UCSD-AML1 (cell line): ENCODE results near the gene SOCS7.

Source experiments
- DNase-seq: peaks from one replicate; lab custom pipeline; 2025; ENCODE audit not compliant: unreplicated experiment; lab: John Stamatoyannopoulos, UW

The SOCS7 gene

DNA sequence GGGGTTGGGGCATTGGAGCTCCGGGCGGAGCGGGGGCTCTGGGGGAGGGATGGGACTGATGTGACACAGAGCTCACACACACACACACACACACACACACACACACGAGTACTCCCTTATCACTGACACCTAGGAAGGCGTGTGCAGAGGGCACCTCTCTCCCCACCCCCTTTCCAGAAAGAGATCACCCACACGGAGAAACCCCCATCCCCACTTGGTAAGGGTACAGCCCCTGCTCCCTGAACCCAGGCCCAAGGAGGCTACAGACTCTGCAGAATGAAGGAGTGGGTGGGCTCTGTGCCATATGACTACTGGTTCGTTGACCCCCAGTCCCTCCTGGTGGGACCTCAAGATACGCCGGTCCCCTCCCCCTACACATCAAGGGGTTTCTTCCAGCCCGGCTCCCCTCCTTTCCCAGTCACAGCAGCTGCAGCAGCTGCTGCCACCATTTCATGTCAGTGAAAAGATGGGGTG is 67.9 kb downstream of the SOCS7 start:
- DNase-seq = no peak

DNA sequence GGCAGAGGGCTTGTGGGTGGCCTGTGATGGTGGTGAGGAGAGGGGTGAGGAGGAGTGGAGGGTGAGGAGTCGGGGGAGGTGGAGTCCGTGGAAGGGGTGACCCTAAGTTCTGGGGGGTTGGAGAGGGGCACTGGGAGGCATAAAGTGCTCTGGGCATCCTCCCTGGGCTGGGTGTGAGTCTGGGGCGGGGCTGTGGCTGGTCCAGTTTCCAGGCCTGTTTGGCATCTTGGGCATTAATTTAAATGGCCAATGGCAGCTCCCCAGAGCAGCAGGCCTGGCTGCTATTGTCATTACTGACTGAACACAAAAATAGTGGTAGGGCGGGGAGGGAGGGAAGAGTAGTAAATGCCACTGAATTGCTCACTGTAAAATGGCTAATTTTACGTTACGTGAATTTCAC is 68.9 kb downstream of the SOCS7 start:
- no peak for DNase-seq

DNA sequence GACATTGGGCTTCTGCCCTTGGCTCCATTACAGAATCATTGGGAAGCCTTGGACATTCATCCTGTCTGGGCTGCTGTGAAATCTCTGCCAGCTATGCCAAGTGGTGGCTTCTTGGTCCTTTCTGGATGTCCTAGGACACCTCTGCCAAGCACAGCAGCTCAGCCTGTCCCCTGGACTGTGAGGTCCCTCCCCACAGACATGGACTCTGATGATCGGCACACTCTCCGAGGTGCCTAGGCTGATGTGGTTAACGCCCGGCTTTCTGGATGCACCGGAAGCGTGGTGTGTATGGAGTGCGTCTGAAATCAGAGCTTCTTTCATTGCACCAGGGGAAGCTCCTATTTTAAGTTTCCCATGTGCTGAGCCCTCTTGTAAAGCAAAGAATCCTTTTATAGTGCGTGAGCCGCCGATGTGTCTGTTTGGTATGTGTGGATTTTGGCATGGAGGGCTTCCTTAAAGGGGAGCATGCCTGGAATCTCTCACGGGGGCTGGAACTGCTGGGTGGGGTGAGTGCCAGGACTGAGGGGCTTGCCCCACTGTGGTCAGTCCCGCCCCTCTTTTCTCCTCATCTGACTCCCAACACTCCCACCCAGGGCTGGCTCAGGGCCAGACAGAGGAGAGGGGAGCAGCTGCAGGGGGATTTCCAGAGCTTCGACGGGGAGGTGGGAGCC is 69.7 kb downstream of the SOCS7 start:
- no peak for DNase-seq

DNA sequence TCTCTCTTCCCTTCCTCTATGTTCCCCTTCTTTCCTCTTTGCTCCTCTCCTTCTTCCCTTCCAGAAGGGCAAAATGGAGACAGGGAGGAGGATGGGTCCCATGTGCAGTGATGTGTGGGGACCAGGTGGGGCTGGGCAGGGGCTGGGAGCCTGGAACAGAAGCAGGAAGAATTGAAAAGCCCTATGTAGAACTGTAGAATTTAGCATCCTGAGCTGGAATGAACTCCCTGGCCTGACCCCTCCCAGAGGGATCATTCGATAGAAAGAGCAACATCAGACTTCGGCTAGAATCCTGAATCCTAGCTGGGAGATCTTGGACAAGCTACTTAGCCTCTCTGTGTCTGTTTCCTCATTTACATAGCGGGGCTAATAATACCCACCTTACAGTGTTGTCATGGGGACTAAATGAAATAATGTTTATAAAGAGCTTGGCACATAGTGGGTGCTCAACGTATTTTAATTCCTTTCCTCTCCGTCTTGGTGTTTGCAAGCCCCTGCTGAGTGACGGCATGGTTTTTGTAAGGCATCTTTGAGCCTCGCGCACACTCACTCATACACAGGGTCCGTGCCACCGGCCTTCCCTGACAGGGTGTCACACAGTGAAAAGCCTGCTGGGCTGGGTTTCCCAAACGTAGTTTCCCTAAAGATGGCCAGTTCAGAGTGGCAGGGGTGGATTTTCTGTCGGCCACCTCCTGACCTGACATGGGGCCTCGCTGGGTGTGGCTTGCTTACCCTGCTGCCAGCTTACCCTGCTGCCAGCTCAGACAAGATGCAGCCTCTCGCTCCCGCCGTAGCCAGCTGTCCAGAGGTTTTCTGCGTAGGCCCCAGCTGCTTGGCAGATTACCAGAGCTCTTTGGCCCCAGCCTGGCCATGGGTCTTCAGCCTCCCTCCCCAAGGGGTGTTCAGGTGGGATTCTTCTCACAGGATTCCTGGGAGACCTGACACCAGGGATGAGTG is 70.5 kb downstream of the SOCS7 start:
- DNase-seq = no peak

DNA sequence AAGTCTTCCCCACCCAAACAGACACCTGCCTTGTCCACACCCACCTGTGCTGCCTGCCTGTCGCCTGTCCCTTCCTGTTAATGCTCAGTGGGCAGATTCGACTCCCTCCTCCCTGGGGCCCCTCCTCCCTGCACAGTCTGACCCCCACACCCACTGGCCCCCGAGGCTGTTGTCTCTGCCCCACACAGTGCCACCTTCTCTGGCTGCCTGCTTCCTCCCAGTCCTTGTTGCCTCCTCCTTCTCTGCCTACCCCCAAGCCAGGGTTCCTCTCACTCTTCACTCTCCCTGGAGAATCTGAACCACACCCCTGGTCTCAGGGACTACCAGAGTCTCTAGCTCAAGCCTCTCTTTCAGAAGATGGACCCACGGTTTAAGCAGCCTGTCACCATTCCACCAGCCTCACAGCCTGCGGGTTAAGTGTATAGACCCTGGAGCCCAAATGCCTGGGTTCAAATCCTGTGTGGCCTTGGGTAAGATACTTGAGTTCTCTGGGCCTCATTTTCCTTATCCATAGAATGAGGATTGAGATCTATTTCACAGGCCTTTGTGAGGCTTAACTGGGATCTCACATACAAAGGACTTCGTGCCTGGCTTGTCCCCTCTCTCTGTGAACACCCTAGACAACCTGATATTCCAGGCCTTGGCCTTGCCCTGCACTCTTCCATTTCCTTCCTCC is 72.8 kb downstream of the SOCS7 start:
- no peak for DNase-seq

DNA sequence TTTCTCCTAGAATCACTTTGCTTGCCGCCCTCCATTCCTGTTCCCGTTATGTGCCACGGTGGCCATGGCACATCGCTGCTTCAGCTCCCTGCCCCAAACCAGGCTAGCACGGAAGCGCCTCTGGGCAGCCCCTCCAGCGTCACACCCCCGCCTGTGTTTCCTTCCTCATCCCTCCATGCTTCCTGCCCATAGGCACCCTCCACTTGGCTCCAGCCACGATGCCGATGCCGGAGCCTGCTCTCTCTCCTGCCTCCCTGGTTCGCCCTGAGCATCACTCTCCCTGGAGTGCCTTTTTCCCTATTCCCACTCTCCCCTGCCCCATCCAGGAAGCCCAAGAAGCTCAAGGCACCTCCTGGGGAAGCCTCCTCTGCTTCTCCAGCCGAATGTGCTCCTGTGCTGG is 73.4 kb downstream of the SOCS7 start:
- DNase-seq = peak; percentile 79

DNA sequence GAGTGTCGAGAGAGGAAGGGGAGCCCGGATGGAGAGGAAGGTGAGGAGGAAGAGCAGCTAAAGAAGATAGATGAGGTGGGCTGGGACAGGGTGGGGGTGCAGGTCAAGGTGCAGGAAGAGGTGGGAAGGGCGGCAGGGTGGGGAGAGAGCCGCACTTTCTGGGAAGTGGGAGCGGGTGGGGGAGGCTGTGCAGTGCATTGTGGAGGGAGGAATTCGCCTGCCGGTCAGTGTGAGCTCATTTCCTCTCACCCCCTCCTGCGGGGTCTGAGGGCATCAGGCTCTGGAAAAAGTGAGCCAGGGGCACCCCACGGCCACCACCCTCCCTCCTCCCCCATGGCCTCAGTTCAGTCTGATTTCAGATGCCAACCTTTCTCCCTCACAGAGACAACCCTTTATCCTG is 74.1 kb downstream of the SOCS7 start:
- DNase-seq = peak; percentile 70

DNA sequence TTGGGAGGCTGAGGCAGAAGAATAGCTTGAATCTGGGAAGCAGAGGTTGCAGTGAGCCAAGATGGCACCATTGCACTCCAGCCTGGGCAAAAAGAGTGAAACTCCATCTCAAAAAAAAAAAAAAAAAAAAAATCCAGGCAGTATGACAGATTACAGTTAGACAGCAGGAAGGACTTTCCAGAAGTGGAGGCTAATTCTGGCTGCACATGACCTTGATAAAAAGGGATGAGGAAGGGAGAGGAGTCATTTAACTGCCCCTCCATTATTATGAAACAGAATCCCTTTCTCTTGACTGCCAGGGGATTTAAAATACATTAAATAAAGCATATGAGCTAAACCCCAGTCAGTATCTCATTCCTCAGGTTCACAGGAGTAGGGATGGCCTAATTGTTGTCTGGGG is 74.8 kb downstream of the SOCS7 start:
- DNase-seq = no peak

DNA sequence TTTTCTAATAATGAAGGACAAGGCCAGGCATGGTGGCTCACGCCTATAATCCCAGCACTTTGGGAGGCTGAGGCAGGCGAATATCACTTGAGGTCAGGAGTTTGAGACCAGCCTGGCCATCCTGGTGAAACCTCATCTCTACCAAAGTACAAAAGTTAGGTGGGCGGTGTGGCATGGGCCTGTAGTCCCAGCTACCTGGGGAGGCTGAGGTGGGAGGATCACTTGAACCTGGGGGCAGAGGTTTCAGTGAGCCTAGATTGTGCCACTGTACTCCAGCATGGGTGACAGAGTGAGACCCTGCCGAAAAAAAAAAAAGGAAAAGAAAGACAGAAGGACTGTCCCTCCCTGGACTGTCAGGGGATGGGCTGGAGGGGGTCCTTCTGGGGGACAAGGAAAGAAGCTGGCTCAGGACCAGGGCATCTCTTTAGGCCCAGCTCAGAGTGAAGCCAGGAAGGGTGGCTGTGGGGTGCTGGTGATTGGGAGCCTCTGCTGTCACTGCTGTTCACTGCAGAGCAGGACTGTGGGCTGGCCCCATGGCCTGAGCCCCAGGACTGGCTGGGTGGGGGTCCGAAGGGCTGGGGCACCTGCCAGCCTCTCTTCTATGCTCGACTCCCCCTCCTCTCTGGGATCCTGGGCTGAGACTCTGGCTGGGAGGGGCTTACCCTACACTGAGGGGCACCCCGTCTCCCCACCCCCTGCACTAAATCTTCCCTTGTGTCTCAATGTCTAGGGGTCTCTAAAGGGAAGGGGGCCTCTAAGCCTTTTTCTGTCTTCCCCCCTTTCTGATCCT is 75.7 kb downstream of the SOCS7 start:
- DNase-seq = no peak

DNA sequence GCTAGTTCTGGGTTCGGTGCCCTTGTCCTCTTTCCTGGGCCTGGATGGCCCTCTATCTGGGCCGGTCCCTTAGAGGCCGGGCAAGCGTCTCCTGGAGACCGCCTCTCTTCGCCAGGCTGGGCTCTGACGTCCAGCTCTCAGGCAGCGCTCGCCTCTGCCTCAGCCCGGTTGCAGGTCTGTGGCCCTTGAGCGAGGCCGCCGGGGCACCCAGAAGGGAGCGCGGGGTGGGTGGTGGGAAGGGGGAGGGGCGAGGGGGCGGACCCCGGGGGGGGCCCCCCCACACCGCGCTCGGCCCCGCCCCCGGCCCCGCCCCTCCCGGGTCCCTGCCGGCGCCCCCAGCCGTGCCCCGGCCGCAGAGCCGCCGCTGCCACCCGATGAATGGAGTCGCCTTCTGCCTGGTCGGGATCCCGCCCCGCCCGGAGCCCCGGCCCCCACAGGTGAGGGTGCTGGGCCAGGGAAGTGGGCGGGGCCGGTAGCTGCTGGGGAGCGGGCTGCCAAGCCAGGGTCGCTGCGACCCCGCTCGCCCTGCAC is 76.5 kb downstream of the SOCS7 start, which contains the start of gene ARHGAP23:
Gene ARHGAP23, plus strand, starts transcription at position 353 of the 531 bp plus-strand sequence. Its CDS starts 22 bp downstream, at position 375.
- DNase-seq = peak; percentile 74

DNA sequence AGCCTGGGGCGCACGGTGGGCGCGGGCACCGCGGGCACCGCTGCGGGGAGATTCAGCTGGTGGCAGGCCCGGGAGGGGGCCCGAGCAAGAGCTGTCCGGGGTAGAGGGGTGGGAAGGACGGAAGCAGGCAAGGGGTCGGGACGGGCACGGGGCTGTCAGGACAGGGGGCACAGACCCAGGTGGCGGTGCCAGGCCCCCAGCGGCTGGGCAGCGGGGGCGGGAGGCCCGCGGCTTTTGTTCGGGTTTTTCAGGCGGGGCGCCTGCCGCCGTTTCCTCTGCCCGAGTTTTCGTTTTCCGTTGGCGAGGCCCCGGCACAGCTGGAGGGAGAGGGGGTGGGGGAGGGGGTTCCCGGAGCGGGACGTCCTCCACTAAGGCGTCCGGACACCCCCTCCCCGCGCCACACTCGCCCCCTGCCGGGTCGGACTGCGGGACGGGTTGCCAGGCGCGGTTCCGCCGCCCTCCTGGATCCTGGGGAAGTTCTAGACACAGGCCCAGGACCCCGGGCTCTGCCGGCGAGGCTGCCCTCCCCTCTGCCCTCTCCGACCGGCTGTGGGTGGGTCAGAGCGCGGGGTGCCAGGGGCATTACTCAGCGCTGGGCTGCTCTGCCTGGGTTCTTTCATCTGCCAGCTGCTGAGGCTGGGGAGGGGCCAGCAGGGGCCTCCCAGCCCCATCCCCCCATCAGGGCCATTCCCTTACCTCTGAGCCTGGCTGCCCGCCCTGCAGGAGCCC is 77.2 kb downstream of the SOCS7 start:
- DNase-seq = peak; percentile 63

DNA sequence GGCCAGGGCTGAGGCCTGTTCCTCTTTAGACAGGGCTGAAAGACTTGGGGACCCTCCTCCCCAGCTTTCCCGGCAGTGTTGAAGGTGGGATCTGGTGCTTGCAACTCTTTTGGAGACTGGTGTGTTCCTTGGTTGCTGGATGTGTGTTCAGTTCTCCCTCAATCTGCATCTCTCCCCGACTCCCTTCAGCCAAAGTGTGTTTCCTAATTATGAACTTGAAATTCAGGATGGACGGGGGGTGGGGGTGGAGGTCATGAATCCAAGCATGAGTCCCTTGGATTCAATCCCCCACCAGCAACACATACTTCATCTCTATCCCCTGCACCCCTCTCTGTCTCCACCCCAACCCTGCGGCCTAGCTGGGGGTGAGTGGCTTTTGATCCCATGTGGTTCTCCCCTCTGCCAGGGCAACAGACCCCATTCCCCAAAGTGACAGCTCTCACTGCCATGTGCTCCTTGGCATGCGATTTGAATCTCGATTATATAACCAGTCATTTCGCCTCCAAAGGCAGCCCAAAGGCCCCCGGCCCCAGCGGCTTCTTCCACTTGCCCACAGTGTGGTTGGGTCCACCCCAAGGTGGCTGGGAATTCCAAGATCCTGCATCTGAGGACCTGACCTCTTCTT is 77.9 kb downstream of the SOCS7 start:
- no peak for DNase-seq

DNA sequence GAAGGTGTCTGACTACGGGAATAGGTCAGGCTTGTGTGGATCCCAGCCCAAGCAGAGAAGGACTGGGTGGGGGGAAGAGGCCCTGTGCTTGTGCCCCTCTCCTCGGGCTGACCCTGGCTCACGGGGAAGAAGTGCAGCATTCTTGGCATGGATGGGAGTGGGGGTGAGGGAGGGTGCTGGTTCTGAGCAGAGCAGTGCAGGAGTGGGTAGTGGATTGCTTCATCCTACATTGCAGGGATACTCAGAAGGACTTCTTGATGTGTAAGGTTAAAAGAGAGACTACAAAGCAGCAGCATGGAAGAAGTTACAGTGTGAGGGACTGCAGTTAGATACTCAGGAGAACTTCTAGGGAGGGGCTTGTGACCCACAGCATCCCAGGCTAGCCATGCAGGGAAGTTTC is 78.7 kb downstream of the SOCS7 start:
- no peak for DNase-seq

DNA sequence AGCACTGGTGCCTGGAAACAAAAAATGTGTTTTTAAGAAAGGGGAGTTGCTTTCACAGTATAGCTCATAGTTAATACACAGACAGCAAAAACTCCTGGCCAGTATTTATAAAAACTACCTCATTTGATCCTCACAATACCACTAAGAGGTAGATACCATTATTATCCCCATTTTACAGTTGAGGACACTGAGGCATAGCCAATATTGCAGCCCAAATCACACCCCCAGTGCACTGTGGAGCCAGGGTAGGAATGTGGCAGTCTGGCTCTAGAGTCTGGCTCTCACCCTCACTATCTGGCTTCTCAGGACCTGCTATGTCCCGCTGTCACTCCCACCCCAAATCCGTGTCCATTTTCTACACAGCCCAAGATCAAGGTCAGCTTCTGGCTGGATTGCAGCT is 79.2 kb downstream of the SOCS7 start:
- no peak for DNase-seq

DNA sequence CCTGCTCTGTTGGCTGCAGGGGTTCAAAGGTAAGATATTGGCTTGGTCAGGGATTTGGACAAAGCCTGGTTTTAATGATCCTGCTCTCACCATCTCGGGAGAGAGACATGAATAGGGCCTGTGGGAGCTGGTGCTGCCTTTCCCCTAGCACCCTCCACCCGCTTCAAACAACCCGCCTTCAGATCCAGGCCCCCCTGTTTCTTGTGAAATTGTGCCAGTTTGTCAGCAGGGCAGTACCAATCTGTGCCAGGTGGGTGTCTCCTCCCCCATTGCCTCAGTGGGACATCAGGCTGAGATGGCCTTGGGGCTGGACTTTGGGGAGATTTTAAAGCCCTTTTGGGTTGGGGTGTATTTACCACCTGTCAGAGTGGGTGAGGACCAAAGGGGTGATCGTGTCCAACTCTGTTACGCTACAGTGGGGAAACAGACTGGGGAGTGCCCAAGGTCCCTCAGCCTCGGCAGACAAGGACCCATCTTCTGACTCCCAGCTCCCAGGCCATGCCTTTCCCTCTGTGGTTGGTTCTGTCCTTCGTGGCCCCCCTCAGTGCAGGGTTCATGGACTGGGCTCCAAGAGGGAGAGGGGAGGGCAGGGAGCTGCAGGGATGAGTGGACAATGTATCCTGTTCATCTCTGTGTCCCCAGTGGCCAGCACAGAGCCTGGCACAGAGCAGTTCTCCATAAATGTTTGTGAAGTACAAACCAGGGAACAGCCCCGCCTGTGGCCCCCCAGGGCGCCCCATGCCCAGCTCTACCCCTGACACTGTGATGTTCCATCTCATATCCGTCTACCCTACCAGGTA is 79.9 kb downstream of the SOCS7 start:
- no peak for DNase-seq

DNA sequence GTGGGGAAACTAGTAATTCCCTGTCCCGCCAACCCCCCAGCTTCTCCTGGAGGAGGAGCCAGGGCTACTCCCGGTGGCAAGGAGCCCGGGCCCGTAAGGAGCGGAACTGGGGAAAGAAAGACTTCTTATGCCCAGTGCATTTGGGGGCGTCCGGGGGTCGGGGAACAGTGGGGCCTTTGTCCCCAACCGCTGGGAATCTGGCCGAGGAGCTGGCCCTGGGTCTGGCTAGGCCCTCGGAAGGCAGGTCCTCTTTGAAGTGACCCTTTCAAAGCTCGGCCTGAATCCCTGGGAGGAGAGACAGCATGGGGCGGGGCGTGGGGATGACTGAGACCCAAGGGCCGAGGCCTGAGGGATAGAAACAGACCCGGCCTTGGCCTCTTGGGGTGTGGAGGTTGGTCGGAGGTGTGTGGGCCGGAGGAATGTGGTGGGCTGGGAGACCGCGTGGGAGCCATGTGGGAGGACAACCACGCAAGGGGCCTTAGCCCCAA is 82.6 kb downstream of the SOCS7 start:
- no peak for DNase-seq

DNA sequence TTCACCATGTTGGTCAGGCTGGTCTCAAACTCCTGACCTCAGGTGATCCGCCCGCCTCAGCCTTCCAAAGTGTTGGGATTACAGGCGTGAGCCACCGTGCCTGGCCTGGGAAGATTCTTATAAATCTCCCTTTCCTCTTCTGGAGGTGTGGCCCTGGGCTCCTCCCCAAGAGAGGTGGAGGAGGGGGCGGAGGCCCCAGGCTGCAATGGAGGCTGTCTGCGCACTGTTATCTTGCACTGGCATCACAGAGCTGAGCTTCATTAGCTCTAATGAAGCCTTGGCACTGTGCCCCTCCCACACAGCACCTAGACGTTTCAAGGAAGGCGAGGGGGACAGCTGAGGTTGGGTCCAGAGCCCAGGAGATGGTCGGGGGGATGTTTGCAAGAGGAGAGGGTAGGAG is 84.2 kb downstream of the SOCS7 start:
- DNase-seq = no peak

DNA sequence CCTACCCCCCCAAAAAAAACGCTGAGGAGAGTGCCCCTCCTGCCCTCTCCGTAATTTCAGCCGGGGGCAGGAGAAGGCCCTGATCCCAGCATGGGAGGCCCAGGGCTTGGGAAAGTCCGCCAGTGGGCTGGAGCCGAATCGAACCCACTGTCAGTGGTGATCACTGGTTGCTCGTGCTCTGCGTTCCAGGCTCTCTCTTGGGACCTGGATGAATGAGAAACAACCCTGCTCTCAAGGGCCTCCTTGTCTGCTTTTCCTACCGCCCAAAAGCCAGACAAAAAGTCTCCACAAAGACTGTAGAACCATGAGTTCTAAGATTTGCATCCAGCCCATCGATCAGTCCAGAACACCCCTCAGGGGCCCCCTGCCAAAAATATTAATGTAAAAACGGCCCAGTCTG is 84.7 kb downstream of the SOCS7 start:
- DNase-seq = no peak
